Measurements from ENCODE around the gene OXSR1.
"Not testable (repeated sequence)": the region's sequence is repeated elsewhere in the genome, so short reads cannot be mapped to it uniquely, and the experiment has no call there.

OXSR1 gene

GRCh38 chr3:38142959-38143358 is 22.4 kb upstream of the OXSR1 start:
- DNase-seq (ENCODE audit: low spot score): no peak

DNA sequence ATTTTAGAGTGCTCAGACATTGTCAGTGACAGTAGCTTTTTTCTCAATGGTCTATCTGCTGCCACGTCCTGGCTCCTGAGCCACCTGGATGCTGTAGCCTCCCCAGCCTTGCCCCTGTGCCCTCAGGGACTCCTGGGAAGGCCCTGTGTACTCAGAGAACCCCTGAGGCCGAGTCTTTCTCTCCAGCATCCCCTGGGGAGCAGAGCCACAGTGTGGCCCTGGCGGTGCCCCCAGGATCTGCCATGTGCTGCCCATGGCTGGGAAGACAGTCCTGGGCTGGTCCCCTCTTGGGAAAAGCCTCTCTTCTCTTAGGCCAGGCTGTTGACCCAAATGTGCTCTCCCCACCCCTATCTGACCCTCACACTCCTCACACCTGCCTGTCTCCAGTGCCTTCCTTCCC is 21.8 kb upstream of the OXSR1 start:
- no peak for DNase-seq (ENCODE audit: low spot score)

DNA sequence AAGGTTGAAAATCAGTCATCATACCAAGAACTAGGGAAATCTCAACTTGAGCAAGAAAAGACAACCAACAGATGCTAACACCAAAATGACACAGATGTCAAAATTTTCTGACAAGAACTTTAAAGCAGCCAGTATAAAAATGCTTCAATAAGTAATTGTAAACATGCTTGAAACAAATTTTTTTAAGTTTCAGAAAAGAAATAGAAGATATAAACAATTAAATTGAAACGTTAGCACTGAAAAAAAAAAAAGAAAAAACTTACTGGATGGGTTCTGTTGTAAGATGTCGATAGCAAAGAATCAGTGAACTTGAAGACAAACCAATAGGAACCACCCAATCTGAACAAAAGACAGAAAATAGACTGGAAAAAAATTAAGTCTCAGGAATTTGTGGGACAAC is 18.8 kb upstream of the OXSR1 start:
- no peak for DNase-seq (ENCODE audit: low spot score)

GRCh38 chr3:38147421-38147820 is 17.9 kb upstream of the OXSR1 start:
- no peak for DNase-seq (ENCODE audit: low spot score)

DNA sequence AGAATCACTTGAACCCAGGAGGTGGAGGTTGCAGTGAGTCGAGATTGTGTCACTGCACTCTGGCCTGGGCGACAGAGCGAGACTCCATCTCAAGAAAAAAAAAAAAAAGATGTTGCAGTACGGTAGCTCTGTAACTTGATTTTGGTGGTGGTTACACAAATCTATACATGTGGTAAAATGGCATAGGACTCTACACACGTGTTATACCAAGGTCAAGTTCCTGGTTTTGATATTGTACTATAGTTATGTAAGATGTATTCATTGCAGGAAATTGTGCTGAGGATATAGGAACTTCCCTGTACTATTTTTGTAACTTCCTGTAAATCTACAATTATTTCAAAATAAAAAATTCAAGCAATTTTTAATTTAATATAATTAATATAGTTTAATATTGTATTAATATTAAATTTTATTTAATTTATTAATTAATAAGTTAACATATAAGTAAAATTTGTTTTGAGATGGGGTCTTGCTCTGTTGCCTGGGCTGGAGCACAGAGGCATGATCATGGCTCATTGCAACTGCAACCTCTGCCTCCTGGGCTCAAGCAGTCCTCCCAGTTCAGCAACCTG is 16.9 kb upstream of the OXSR1 start:
- DNase-seq (ENCODE audit: low spot score): no peak

- no peak for DNase-seq (ENCODE audit: low spot score)
These were observed 15.6 kb upstream of the OXSR1 start for GRCh38 chr3:38149708-38150107.

GRCh38 chr3:38150780-38151528 is 14.4 kb upstream of the OXSR1 start:
- no peak for DNase-seq (ENCODE audit: low spot score)

DNA sequence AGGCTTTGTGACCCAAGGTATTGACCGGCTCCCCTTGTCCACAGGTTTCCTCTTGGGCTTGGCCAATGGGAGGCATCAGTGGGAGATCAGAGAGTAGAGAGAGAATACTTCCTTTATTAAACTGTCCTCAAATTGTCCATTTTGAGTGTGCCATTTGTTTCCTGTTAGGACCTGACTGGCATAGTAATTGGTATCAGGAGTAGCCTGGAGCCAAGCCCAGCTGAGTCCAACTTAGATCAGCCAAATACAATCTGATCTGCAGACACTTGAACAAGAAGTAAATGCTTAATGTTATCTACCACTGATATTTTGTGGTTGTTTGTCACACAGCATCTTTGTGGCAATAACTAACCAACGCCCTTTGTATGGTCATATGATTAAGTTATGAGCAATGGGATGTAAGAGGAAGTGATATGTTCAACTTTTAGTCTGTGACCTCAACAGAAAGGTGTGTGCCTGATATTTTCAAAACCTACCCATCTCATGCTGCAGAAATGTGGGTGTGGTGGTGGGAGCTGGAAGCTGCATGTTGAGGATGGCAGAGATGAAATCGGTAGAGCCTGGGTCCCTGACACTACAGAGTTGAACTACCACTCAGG is 13.6 kb upstream of the OXSR1 start:
- DNase-seq (ENCODE audit: low spot score): peak; percentile 77

GRCh38 chr3:38152609-38153008 is 12.7 kb upstream of the OXSR1 start:
- no peak for DNase-seq (ENCODE audit: low spot score)

DNA sequence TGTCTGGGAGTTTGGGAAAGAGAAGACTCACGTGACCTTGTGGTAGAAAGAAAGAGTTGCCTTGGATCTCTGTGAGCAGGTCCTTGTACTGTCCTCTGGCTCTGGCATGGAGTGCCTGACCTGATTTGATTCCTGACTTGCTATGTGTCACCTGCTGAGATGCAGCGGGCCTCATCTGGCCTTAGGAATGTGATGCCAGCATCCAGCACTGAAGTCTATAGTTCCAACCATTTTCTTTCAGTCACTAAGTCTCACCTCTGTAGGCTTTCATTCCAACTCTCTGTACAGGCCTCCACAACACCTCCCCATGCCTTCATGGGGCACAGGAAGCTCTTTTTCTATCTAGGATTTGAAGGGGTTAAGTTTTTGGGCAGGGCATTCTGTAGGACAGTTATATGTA is 12.1 kb upstream of the OXSR1 start:
- DNase-seq (ENCODE audit: low spot score): no peak

DNA sequence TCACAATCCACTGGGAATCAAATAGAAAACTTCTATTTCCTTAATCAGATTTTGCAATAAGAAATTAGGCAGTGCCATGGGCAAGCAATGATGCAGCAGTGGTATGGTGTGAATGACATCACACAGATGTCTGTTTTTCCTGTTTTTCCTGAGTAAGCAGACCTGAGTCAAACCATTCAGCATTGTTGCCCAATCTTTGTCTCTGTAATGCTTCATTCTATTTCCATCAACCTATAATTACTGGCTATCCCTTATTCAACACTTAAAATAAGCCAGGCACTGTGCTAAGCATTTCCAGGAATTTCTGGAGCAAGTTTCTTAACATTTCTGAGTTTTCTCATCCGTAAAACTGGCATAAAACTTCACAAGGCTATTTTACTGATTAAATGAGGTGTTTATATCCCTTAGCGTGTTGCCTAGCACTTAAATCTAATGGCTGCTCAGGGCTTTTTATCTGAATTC is 11.3 kb upstream of the OXSR1 start:
- peak; percentile 66 for DNase-seq (ENCODE audit: low spot score)

- DNase-seq (ENCODE audit: low spot score): no peak
These were observed 10.6 kb upstream of the OXSR1 start for GRCh38 chr3:38154625-38155255.

GRCh38 chr3:38155825-38156224 is 9.5 kb upstream of the OXSR1 start:
- DNase-seq (ENCODE audit: low spot score): no peak

DNA sequence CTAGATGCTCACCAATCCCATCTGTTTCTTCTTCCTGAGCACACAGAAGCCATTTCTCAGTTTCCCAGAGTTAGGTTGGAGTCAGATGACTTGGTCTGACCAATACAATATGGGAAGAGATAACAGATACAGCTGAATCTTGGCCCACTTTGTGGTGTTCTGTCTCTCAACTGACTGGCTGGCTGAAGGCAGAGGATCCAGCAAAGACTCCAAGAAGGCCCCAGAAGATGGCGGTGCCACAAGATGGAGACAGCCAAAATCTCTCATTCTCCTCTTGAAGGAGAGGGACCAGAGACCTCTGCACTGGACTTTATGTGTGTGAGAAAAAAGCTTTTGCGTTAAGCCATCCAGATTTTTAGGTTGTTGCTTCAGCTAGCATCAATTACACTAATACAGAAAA is 8.2 kb upstream of the OXSR1 start:
- no peak for DNase-seq (ENCODE audit: low spot score)

DNA sequence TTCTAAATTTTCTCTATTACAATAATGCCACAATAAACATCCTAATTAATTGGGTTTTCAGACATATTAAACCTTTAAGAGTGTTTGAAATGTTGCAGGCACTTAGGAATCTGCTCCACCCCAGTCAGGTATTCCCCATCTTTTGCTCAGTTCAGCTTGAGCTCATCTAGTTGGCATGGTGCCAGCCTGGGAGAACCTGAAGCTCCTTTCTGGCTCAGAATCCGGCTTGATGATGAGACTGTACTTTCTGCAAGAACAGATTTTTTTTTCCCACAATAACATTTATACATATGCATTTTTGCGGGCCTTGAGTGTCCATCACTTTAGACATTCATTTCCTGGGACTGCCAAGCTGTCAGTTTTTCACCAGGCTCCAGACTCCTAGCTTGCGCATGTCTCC is 7.7 kb upstream of the OXSR1 start:
- no peak for DNase-seq (ENCODE audit: low spot score)

DNA sequence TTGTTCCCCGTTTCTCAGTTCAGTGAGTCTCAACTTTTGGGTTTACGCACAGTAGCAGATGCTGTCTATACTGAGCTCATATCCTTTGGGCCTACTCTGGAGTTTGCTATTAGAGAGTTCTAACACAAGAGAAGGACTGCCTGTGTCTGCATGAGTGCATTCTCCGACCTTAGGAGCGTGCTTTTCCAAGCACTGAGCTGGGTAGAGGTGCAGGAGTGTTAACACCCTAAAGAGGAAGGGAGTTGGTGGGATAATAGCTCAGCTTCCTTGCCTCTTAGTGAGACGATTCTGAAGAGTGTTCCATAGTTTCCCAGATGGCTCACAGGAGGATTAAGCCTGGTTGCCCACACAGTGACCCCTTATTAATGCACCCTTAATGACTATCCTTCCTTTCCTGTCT is 6.9 kb upstream of the OXSR1 start:
- DNase-seq (ENCODE audit: low spot score): no peak

- DNase-seq (ENCODE audit: low spot score): not testable (repeated sequence)
These were observed 4.6 kb upstream of the OXSR1 start for GRCh38 chr3:38160704-38161103.

DNA sequence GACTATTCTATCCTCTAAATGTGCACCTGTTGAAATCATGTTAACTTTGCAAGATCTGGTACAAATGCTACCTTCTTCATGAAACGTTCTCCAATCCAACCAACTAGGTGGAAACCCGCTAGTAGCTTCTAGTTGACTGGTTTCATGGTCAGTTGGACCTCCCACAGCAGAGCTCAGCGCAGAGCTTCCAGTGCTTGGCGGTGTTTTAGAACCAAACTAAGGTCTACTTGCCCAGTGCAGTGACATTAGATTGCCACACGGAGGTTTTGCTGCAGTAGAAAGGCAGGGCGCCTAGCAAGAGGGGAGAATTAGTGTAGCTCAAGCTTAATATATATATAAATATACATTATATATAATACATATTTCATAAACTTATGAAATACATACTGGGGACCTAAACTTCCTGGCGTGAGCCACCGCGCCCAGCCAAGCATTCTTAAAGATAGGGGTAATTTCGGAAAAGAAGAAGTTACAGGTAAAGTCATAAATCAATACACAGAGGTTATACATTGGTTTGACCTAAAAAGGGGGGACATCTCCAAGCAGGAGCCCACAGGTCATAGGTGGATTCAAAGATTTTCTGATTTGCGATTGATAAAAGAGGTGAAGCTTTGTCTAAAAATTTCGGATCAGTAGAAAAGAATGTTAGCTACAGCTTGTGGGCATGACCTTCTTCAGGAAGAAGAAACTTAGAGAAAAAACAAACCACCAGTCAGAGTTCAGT is 2.1 kb upstream of the OXSR1 start:
- DNase-seq (ENCODE audit: low spot score): peak; percentile 60

DNA sequence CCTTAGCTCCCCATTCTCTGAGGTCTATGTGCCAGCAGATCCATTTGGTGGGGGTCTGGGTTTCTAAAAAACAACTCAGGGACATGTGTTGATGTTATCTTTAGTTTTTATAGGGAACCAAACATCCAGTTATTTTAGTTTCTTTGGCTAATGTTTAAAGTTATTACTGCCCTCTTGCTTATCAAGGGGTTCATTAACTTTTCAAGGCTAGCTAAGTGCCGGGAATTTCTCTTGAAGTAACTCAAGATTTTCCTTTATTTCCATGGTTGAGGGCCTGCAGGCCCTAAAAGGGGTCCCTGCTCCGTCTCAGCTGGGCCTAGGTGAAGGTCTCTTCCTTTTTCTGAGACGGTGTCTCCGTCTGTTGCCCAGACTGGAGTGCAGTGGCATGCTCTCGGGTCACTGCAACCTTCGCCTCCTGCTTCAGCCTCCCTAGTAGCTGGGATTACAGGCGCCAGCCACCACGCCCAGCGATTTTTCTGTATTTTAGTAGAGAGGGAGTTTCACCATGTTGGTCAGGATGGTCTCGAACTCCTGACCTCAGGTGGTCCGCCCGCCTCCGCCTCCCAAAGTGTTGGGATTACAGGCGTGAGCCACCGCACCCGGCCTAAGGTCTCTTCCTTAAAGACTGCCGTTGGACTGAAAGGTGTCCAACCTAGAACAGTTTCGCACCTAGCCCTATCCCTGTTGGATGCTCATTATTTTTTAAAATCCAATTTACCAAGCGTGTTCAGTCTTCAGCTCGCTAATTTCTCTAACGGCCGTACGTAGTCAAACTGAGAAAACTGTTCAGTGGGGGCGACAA is 1.3 kb upstream of the OXSR1 start:
- DNase-seq (ENCODE audit: low spot score): no peak

GRCh38 chr3:38164643-38164951 is 740 bp upstream of the OXSR1 start:
- no peak for DNase-seq (ENCODE audit: low spot score)

DNA sequence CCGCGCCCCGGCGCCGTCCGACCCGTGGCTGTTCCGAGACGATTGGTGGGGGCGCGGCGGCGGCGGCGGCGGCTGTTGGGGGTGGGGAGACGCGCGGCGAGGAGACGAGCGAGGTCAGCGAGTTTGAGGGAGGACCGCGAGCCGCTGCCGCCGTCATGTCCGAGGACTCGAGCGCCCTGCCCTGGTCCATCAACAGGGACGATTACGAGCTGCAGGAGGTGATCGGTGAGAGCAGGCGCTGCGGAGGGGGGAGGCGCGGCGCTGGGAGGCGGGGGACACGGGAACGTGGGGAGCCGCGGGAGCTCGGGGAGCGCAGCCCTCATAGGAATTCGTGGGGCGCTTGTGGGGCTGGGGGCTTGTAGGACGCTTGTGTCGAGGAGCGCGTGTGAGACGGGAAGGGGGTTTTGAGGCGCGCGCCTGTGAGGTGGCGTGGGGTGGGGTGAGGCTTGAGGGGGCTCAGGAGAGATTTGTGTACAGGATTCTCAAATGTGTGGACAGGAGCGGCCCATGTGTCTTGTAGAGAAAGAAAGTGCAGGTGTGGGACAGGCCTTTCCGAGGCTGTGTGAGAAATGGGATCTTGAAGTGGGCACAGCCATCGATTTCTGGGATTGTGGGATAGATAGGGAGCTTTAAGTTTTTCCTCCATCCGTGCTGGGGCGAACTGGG is 518 bp downstream of the OXSR1 start:
- peak; percentile 66 for DNase-seq (ENCODE audit: low spot score)
